ENCODE results near the gene EXOC4. TPM values are rescaled to one million over a fixed set of nuclear protein-coding genes. Genes with fewer than 3 reads are reported as not detected.

The EXOC4 gene
- total and polyA plus RNA-seq, 2 donors from 2014 or later, result 22.8 to 78.7 TPM

DNA sequence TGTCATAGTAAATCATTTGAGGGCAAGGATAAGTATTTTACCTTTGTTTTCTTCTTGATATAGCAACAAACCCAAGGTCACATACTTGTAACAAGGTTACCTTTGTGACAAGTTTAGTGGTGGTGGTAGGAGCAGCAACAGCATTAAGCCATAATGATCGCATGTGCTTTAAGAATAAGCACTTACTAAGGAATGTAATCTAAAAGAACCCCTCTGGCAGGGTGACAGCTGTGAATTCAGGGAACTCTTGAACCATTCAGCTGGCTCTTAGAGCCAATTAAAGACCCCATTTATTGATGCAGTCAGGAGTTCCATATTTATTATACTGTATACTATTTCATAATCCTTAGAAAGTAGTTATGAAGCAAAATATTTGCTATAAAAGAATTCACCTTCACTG is 370.8 kb downstream of the EXOC4 start:
- intact Hi-C loops (cut with DNase I), result no loop called here
- no peak overlapping the region for H3K9ac ChIP-seq (ENCODE audit: low read length in 3 of 3)
- H3K4me1 ChIP-seq (ENCODE audit: control insufficient read depth in 2 of 3, insufficient read depth in 2 of 3, low read depth in 1 of 3, low read length in 3 of 3), result no peaks in the 10 kb centered on the region
- H3K4me3 ChIP-seq (ENCODE audit: low read length in 3 of 3), result no peak overlapping the region
- FAIRE-seq (no peak), DNase-seq (peak in 1 of 5 donors; percentile 27)
- no peaks in the 10 kb centered on the region for H3K36me3 ChIP-seq (ENCODE audit: control insufficient read depth in 2 of 3, insufficient read depth in 3 of 3, low read length in 3 of 3)
- no peaks in the 10 kb centered on the region for H3K27me3 ChIP-seq (ENCODE audit: control insufficient read depth, insufficient read depth, low read length)
- no peaks in the 10 kb centered on the region for H3K9me3 ChIP-seq (ENCODE audit: control insufficient read depth in 2 of 3, insufficient read depth in 1 of 3, low read length in 3 of 3)
- TF ChIP-seq, protein P1, sequence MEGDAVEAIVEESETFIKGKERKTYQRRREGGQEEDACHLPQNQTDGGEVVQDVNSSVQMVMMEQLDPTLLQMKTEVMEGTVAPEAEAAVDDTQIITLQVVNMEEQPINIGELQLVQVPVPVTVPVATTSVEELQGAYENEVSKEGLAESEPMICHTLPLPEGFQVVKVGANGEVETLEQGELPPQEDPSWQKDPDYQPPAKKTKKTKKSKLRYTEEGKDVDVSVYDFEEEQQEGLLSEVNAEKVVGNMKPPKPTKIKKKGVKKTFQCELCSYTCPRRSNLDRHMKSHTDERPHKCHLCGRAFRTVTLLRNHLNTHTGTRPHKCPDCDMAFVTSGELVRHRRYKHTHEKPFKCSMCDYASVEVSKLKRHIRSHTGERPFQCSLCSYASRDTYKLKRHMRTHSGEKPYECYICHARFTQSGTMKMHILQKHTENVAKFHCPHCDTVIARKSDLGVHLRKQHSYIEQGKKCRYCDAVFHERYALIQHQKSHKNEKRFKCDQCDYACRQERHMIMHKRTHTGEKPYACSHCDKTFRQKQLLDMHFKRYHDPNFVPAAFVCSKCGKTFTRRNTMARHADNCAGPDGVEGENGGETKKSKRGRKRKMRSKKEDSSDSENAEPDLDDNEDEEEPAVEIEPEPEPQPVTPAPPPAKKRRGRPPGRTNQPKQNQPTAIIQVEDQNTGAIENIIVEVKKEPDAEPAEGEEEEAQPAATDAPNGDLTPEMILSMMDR (IDR thresholded peaks at IDR 0.05; ENCODE audit: borderline replicate concordance, extremely low read depth, insufficient read depth), result no peak
- no peak overlapping the region for H3K27ac ChIP-seq (ENCODE audit: low read depth in 2 of 2, low read length in 2 of 2)

DNA sequence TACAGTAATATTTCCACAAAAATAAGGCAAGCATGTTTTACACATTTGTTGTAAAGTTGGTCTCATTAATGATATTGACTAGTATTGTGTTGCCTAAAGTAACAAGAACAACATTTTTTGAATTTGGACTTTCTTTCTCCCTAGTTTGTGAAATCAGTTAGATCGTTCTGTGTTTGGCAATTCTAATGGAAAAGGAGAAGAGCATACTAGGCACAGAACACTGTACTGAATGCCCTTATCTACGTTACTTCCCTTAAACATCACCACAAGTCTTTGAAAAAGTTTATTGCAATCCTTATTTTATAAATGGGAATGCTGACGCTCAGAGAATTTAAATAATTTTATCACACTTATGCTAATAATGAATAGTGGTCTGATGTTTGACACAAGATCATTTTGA is 372.2 kb downstream of the EXOC4 start:
- H3K27ac ChIP-seq (ENCODE audit: low read depth in 2 of 2, low read length in 2 of 2), result no peak overlapping the region
- no peak overlapping the region for H3K9ac ChIP-seq (ENCODE audit: low read length in 3 of 3)
- DNase-seq, result no peak
- intact Hi-C loops (cut with DNase I), result no loop called here
- no peak for FAIRE-seq
- H3K4me1 ChIP-seq (ENCODE audit: control insufficient read depth in 2 of 3, insufficient read depth in 2 of 3, low read depth in 1 of 3, low read length in 3 of 3), result no peaks in the 10 kb centered on the region
- no peak overlapping the region for H3K4me3 ChIP-seq (ENCODE audit: low read length in 3 of 3)
- TF ChIP-seq, protein P1 (IDR thresholded peaks at IDR 0.05; ENCODE audit: borderline replicate concordance, extremely low read depth, insufficient read depth), result no peak
- H3K9me3 ChIP-seq (ENCODE audit: control insufficient read depth in 2 of 3, insufficient read depth in 1 of 3, low read length in 3 of 3), result no peaks in the 10 kb centered on the region
- no peaks in the 10 kb centered on the region for H3K36me3 ChIP-seq (ENCODE audit: control insufficient read depth in 2 of 3, insufficient read depth in 3 of 3, low read length in 3 of 3)
- H3K27me3 ChIP-seq (ENCODE audit: control insufficient read depth, insufficient read depth, low read length), result no peaks in the 10 kb centered on the region

DNA sequence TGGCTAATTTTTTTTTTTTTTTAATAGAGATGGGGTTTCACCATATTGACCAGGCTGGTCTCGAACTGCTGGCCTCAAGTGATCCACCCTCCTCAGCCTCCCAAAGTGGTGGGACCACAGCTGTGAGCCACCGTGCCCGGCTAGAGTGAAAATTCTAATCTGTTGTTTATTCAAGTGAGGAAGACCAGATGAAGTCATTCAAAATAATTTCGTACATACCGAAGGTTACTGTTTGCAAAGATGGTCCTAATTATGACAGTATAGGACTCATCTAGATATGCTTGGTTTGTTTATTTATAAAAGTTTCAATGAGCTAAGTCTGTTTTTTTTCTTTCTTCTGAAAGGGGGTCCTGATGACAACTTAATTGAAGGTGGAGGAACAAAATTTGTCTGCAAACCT is 376.8 kb downstream of the EXOC4 start:
- FAIRE-seq (no peak), DNase-seq (no peak)
- Histone ChIP-seq H3K36me3 (ENCODE audit: control insufficient read depth in 2 of 3, insufficient read depth in 3 of 3, low read length in 3 of 3) (no peaks in the 10 kb centered on the region), H3K9ac (ENCODE audit: low read length in 3 of 3) (no peak overlapping the region), H3K27ac (ENCODE audit: low read depth in 2 of 2, low read length in 2 of 2) (no peak overlapping the region), H3K27me3 (ENCODE audit: control insufficient read depth, insufficient read depth, low read length) (no peaks in the 10 kb centered on the region), H3K4me3 (ENCODE audit: low read length in 3 of 3) (no peak overlapping the region), H3K9me3 (ENCODE audit: control insufficient read depth in 2 of 3, insufficient read depth in 1 of 3, low read length in 3 of 3) (no peaks in the 10 kb centered on the region), H3K4me1 (ENCODE audit: control insufficient read depth in 2 of 3, insufficient read depth in 2 of 3, low read depth in 1 of 3, low read length in 3 of 3) (no peaks in the 10 kb centered on the region)
- TF ChIP-seq, protein P1 (IDR thresholded peaks at IDR 0.05; ENCODE audit: borderline replicate concordance, extremely low read depth, insufficient read depth), result no peak
- intact Hi-C loops (cut with DNase I), result no loop called here

DNA sequence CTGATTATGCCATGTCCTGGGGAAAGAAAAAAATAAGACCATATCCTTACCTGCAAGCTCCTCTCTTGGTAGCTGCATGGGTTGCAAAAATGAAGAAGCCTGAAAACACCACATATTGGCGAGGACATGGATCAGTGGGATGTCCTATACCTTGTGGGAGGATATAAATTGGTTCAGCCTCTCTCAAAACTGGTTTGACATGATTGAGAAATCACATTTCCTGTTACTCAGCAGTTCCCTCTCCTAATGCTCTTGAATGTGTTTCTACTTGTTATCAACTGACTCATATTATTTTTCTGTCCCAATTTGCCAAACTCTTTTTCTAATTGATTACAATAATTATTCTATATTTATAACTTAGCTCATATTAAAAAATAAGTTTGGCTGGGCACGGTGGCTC is 380.2 kb downstream of the EXOC4 start:
- intact Hi-C loops (cut with DNase I), result no loop called here
- H3K36me3 ChIP-seq (ENCODE audit: control insufficient read depth in 2 of 3, insufficient read depth in 3 of 3, low read length in 3 of 3), result no peaks in the 10 kb centered on the region
- DNase-seq, result no peak
- TF ChIP-seq, protein P1 (IDR thresholded peaks at IDR 0.05; ENCODE audit: borderline replicate concordance, extremely low read depth, insufficient read depth), result no peak
- H3K27ac ChIP-seq (ENCODE audit: low read depth in 2 of 2, low read length in 2 of 2), result no peak overlapping the region
- no peak for FAIRE-seq
- no peak overlapping the region for H3K4me3 ChIP-seq (ENCODE audit: low read length in 3 of 3)
- no peaks in the 10 kb centered on the region for H3K4me1 ChIP-seq (ENCODE audit: control insufficient read depth in 2 of 3, insufficient read depth in 2 of 3, low read depth in 1 of 3, low read length in 3 of 3)
- no peaks in the 10 kb centered on the region for H3K27me3 ChIP-seq (ENCODE audit: control insufficient read depth, insufficient read depth, low read length)
- H3K9me3 ChIP-seq (ENCODE audit: control insufficient read depth in 2 of 3, insufficient read depth in 1 of 3, low read length in 3 of 3), result no peaks in the 10 kb centered on the region
- no peak overlapping the region for H3K9ac ChIP-seq (ENCODE audit: low read length in 3 of 3)

All from kidney (tissue), 14 donors.